H1 (cell line): ENCODE results near the gene STARD13.

Experiments used
- BACH1 ChIP-seq: IDR thresholded peaks from 2 replicates; pipeline ENCODE4 v1.6.1; 2012; ENCODE audit warnings: low read length, improper control_type of control experiment
- CTCF ChIP-seq, 3 experiments: IDR thresholded peaks; 1 replicate in 2 of 3; 2 replicates in 1 of 3; pipeline versions ENCODE4 v1.5.1 to v1.6.1; 2011; ENCODE audit warnings: low read length in 3 of 3, mild to moderate bottlenecking in 3 of 3, inconsistent platforms in 2 of 3, low read depth in 1 of 3, moderate library complexity in 1 of 3; ENCODE audit not compliant: insufficient read depth in 1 of 3; ENCODE audit errors: control extremely low read depth in 1 of 3
- HDAC2 ChIP-seq, 2 experiments: fragments of 300-600 bp in 1 of 2; sonication (generic) in 1 of 2; IDR thresholded peaks; 2 replicates each; pipeline ENCODE4 v1.6.1; 2011 to 2012; ENCODE audit warnings: low read depth in 2 of 2, low read length in 2 of 2, mild to moderate bottlenecking in 2 of 2, moderate library complexity in 2 of 2, borderline replicate concordance in 1 of 2, inconsistent platforms in 1 of 2

- TF ChIP-seq HDAC2 (IDR thresholded peaks at IDR 0.05; ENCODE audit: borderline replicate concordance in 1 of 2, low read depth in 2 of 2, low read length in 2 of 2) (no peak), CTCF (IDR thresholded peaks at IDR 0.05; ENCODE audit: control extremely low read depth in 1 of 3, insufficient read depth in 1 of 3, low read depth in 1 of 3, low read length in 3 of 3) (no peak), BACH1 (no peak)
Observed at GRCh38 chr13:33112766-33113165, 172.8 kb downstream of the STARD13 start.
